Stimulated activated CD4-positive, alpha-beta T cell treated with anti-CD3 and anti-CD28 coated beads, TNF-alpha, amount 100 ng/mL, for 1 hour (primary cell): ENCODE measurements around the gene SLC12A8.

Source experiments
- DNase-seq, 3 donors: peaks; one replicate each; pipeline ENCODE4 v3.0.0-alpha.2; 2020; ENCODE audit warnings: low read depth in 3 of 3, low spot score in 1 of 3

The SLC12A8 gene

DNA sequence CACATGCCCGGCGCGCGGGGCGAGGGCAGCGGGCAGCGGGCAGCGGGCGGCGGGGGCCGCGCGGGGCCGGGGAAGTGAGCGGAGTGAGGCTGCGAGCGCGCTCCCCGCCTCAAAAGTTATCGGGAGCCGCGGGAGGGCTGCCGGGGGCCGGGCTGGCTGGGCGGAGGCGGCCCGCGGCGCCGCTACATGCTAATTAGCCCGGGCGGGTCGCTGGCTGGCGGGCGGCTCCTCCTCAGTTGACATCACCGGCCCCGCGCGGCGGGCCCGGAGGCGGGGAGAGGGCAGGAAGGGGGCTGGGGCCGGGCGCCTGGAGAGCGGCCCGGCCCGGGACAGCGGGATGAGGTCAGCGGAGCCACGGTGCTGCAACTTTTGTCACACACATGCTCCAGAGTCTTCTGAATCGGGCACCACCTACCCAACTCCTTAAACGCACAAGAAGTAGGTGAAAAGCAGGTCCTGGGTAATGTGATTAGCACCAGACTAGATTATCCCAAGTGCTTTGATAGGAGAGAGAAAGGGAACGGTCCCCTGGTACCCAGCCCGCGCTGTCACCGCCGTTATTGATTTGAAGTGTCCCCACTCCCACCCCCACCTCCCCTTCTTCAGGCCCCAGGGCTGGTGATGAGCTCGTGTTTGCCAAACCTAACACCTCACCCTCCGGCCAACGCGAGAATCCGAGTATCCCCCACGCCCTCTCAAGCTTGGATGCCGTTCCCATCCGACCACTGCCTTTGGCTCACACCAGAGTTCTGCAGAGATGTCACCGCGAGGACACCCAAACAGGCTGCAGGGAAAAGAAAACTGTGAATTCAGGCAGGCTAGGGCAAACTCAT lies 156.4 kb downstream of the SLC12A8 start, which contains the start of gene HEG1:
HEG1 (minus strand) TSS at position 85 of the 833 bp plus-strand sequence. CDS start 107 bp downstream, outside the sequence.
- peak; percentile 19 to 60 (median 54) for DNase-seq

DNA sequence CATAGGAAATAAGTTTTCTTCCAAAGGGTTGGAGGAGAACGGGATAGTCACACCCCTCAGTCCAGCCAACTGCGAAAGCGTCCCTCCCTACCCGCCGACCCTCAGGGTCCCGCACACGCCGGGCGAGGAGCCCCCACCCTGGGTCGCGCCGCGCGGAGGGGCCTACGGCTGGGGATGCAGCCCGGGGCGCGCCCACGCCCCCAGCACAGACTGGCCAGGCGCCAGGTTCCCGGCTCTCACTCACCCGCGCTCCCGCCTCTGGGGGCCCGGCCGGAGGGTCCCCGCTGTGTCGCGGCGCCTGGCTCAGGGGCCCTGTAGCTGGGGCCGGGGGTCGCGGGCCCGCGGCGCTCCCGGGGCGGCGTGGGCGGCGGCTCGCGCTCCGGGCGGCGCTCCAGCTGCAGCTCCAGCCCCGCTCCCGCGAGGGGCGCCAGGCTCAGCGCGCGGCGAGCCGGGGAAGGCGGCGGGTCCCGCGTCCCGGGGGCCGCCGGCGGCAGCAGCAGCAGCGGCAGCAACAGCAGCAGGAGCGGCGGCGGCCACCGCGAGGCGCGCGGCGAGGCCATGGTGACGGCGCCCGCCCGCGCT lies 157.1 kb downstream of the SLC12A8 start:
- DNase-seq, result peak in 1 of 3 donors; percentile 12

DNA sequence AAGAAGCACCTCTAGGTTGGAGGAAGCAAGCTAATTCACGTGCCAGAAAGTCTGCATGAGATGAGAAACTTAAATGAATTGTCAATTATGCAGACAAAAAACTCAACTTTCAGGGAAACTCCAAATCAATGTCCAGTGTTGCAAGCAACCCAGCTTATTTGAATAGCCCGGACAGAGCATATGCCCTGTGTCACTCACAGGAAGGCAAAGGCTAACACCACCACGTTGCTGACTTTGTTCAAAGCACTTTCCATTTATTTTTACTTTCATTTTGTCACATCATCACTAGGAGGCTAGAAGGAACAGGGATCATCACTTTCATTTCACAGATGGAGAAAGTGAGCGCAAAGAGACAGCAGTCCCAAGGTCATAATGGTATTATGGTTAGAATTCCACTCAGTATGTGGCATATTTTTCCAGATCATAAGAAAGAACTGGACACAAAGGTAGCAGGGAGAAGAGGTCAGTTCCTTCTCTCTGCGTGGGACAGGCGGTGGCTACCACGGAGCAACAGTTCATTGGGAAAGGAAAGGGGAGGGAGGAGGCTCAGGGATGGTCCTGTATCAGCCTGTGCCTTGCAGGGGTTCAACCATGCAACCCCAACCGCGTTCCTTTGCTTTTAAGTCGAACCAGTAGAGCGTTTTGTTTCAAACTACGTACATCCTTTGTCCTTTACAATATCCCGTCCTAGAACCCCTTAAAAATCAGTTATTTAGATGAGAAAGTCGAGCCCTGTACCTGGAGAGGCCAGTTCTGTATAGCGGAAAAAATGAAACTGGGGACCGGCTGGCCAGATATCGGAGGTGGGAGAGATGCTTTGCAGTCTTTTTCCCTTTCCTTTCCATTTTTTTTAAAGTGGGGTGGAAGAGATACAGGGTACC lies 157.9 kb downstream of the SLC12A8 start:
- no peak for DNase-seq

DNA sequence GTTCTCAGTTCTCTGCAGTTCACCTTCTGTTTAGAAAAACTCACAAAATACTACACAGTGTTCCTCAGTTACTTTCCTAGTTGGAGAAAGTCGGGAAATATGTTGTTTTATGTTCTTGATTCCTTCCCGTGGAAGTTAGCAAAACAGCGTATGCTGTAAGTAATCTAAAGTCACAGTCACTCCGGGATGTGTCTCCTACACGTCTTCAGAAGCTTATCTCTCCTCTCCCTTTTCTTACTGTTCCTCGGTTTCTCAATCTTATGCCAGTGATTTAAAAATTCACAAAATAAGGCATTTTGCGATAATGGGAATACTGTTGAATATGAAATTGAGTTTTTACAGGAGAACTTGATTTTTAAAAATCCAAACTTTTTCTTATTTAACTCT lies 158.5 kb downstream of the SLC12A8 start:
- no peak for DNase-seq

DNA sequence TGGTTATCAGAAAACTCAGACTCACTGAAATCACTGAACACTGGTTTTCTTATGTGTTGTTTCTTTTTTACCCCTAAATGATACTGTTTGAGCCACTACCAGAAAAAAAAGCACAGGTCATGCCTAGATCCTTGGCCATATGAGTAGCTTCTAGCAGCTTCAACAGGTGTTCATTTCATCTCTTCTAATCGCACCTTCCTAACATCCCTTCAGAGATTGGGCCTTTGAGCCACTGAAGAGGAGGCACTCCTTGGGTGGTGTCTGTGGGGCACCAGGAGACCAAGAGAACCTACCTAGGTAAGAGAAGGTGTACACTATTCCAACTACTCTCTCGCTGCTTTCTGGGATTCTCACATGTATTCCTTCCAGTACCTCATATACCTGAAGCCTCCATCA lies 159.2 kb downstream of the SLC12A8 start:
- DNase-seq, result no peak

DNA sequence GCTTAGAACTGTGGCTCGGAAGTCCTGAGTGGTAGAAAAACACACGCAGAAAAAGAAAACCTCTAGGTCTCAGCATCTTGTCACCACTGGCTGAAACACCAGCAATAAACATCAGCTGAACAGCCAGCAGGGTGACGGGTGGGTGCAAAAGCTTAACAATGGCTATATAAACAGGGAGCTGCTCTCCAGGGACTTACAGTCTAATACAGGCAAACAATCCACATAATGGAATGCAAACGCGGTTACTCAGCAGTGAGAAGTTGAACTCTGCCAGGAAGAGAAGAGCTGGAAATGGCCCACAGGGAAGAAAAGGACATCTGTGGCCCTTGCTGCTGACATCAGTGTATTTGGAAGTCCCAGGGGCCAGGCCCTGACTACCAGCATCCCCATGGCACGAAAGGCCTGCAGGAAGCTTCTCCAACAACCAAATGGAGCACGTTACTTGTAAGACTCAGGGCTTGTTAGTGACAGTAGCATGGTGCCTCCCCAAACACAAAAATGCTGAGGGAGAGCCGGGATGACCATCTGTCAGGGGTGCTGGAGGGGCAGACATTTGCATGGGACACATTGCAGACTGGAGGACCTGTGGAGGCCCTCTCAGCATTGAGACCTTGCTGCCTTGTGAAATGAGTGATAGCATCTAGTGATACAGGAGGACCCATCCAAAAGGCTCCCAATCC lies 159.8 kb downstream of the SLC12A8 start:
- no peak for DNase-seq

DNA sequence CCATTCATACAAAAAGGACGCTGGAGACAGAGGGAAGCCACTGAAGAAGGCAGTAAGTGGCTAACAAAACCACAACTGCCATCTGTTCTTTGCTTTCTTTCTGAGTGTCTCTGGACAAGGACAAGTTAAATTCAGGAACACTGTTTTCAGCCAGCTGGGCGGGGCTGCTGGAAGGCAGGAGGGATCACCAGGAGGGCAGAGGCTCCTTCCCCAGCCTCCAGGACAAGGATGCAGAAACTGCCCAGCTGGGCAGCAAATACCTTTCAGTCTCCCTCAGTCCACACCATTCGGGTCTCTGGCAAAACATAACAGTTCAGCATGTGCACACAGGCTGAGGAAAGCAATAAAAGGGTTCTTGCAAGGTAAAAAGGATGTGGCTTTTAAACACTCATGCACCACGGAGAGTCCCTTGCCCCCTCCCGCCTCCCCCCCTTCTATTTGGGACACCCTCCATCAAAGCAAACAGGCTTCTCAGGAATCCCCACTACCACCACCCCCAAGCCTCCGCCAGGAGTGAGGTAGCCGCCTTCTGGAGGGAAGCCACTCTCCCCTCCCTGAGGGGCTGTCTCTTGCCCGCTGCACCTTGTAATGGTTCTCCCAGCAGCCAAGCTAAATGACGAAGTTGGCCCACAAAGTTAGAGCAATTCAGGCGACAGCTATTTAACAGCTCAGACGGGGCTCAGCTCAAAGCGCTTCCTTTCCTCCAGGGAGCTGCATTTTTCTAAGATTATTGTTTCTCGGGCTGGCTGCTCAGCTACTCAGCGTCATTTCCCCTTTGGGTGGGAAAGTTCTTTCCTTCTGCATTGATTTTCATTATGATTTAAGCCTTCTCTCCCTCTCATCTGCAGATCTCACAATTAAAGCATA lies 160.6 kb downstream of the SLC12A8 start:
- peak; percentile 39 to 46 (median 45) for DNase-seq

DNA sequence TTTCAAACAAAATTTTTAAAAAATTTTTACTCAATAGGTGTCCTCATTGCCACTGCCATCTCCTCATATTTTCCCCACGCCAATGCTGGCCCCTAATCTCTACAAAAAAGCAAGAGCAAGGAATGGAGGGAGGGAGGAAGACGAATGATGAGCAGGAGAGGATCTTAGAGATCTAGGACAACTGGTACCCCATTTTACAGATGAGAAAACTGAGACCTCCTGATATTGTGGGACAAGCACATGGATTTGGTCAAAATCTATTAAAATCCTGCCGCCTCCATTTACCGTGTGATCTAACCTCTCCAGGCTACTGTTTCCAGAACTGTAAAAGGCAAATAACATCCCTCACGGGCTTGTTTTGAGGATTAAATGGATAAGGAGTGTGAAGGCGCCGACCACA lies 161.3 kb downstream of the SLC12A8 start:
- no peak for DNase-seq

DNA sequence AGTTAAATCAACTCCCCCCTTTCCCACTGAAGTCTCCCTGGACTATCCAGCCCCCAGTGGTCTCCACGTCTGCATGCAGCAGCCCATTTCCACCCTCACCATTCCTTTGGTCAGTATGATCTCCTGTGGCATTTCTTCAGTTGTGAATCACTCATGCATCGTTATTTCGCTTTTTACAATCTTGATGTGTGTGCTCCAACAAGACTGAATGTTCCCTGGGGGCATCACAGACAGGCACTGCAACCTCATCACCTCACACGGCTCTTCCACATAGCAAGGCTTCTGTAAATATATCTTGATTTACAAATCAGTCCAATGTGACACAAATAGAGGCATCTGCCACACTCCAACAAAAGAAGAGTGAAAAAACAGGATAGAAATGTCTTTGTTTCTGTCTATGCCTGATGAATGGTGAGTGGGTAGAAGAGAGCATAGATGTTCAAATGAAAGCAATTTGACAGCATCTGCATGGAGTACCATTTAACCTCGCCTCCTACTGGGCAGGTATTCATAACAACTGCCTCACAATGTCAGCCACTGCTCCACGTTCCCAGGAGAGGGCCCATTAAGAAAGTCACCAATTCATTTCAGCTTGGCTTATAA lies 162.0 kb downstream of the SLC12A8 start:
- DNase-seq, result no peak

DNA sequence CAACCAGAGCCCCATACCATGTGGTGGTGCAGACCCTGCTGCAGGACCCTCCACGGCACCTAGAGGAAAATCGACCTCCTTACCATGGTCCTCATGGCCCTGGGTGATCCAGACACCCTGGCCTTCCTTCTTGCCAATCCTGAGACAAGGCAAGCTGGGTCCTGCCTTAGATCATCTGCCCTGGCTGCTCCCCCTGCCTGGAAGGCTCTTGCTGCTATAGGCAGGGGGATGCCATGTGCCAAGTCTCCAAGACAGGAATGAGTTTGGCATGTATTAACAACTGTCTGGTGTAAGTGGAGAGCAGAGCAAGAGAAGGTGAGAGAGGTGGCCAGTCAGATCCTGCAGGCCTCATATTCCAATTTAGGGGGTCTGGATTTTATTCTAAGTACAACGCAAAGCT lies 164.3 kb downstream of the SLC12A8 start:
- no peak for DNase-seq

DNA sequence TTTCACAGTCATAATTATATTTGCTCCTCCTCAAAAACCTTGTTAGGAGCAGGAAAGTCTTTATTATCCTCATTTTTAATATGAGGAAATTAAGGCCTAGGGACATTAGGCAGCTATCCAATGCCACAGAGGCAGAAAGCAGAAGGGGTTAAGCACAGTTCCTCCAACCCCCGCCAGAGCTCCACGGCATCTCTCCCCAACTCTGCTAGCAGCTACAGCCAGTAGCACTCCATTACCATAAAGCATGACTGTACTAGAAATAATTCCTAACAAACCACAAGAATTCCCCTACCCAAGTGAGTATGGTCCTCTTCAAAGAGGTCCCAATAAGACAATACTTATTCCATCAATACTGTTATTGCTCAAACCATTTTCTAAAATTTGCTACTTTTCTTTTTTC lies 166.6 kb downstream of the SLC12A8 start:
- no peak for DNase-seq

DNA sequence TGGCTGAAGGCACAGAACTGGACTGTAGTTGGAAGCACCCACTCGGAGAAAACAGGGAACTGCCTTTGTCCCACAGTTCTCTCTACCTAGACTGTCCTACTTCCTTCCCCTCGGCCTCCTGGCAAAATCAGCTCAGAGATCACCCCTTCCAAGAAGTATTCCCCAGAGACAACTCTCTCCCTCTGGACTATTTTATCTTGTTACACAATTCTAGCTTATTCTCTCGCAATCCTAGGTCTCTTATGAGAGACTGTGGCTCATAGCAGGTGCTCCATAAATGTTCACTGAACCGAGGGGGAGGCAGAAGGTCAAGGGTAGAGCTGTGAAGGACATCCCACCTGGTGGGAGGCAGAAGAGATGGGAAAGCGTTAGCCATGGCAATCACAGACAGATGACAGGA lies 167.4 kb downstream of the SLC12A8 start:
- no peak for DNase-seq

DNA sequence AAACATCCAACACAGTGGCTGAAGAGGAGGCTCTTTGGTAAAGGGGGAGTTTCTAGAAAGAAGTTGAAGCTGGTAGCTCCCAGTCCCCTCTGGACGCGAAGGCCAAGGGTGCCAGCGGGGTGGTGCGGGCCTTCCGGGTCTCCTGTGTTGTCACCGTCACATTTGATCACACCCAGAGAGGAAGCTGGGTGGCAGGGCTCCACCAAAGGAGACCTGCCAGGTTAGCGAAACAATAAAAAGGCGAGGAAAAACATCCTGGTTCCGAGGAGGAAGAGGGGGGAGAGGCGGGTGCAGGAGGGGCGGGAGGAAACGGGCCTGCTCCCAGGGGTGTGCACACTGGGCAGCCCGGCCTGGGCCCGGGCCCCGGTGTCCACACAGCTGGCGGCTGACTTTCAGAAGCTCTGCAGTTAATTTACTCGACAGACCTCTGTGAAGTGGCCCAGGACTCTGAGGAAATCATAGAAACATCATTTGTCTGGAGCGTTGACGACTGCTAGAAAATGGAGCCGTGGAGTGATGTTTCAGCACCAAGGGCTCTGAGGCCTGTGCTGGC lies 168.9 kb downstream of the SLC12A8 start:
- no peak for DNase-seq

DNA sequence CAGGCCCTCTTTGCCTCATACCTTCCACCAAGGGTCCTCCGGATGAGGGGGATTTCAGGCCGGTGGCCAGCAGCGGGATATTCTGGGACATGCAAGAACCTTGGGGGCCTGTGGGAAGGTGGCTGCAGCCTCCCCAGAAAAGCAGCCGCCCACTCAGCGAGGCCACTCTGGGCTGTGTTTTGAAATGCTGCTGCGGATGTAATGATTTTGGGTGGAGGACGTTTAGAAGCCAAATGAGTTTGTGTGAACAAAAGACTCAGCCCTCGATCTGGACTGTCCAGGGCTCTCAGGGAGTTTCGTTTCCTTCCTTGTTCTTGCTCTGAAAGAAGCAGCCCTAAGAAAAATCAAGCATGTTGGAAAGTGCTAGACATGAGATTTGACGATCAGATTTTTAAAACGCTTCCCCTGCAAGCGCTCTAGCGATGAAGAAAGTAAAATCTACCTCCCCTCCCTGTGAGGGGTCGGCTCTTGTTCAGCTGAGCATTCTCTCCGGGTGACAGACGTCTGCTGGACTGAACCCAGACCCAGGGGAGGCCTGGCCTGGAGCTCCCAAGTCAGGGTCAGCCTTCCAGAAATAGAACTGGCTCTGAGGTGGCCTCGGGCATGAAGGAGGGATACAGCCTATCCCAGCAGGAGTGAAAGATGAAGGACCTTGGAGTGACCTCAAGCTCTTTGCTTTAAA lies 169.7 kb downstream of the SLC12A8 start:
- no peak for DNase-seq

DNA sequence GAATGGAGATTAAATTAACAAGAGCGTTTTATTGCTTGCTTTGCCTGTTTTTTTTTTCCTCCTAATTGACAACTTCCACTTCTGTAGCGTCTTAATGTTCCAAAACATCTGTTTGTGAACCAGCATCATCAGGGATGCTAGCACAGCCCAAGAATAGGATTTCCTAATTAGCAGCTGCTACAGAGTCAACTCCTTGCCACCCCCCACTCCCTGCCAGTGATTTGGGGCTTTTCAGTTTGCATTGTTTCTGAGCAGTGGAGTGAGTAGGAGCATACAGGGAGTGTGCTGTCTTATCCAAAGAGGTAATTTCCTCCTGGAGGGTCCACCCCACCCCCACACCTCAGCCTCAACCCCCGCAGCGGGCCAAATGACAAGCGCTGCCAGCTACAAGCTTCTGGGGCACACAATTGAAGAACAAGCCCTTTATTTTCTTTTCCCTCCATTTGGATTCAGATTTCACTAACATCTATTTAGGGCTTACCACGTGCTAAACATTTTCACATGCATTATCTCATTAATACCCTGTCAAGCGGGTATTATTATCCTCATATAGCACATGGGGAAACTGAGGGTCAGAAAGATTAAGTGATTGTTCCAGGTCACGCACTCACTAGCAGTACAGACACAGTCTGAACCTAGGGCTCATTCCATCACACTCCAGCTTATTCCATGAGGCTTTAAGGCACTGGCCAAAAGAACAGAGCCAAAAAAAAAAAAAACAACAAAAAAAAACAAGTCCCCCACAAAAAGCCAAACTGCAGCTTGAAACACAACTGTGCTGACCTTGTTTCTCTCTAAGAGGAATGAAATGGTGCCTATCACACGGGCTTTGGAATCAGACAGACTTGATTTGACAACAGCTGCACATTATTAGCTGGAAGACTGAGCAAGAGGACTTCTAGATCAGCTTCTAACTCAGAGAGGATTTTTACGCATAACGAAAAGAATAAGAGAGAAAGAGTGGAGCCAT lies 173.1 kb downstream of the SLC12A8 start:
- no peak for DNase-seq

DNA sequence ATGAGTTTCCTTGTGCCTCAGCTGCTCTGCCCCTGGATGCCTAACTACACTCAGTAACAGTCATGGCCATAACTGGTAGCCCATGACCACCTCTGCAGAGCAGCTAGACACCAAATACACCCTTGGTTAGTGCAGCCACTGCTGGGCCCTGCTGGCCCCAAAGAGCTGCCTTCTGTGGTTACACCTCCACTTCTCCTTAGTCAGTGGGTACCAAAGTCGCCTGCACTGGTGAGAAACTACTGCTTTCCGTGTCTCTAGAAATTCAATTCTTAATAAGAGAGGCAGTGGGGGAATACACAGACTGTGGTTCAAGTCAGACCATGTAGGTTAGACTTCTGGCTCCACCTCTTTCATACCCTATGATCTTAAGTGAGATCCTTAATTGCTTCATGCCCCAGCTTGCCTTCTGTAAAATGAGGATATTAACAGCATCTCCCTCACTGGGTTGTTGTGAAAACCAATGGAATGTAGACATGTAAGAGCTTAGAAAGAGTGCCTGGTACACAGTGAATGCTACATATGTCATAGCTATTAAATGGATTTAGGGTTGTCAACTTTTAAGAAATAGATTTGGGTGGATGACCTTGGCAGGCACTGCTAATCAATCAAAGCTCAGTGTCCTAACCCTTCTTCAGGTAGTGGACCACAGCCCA lies 174.9 kb downstream of the SLC12A8 start:
- no peak for DNase-seq

DNA sequence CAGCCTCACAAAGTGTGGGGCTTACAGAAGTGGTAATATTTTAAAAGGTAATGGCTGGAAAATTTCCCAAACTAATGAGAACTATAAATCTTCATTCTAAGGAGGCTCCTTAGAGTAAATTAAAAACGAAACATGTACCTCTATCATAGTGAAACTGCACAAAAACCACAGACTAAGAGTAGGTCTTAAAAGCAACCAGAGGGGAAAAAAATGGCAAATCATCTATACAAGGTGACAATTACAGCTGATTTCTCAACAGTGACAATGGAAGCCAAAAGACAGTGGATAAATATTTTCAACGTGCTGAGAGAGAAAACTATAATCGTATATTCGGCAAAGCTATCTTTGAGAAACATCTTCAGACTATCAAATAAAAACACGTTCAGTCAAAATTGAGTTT lies 177.3 kb downstream of the SLC12A8 start:
- no peak for DNase-seq
